ENCODE results near the gene AMER3. TPM values are rescaled to one million over a fixed set of nuclear protein-coding genes. Genes with fewer than 3 reads are reported as not detected.

AMER3 gene
- total RNA-seq, 1 donor from 2014 or later, result not detected

DNA sequence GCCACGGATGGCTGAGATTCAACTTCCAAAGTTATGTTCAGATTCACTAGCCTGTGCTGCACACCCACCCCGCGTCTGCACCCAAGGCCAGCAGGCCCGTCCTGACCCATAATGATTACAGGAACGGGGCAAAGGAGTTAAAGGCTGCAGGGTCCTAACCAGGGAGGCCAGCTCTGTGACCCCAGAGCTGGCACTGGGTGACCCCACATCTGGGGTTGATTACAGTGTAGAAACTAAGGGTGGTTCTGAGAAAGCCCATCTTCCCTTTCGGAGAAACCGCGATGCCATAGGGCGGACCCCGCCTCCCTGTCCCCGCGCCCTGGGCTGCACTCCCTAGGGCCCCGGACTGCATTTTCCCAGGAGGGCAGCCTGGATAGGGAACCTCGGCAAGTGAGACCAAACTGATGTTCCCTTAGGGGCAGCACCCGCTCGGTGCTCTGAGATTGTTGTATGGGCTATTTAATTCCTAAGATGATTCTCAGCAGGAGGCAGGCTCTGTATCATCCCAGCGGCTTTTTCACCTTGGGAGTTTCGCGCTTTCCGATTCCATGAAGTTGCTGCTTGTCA is 28.6 kb upstream of the AMER3 start:
- TF ChIP-seq, protein P1, sequence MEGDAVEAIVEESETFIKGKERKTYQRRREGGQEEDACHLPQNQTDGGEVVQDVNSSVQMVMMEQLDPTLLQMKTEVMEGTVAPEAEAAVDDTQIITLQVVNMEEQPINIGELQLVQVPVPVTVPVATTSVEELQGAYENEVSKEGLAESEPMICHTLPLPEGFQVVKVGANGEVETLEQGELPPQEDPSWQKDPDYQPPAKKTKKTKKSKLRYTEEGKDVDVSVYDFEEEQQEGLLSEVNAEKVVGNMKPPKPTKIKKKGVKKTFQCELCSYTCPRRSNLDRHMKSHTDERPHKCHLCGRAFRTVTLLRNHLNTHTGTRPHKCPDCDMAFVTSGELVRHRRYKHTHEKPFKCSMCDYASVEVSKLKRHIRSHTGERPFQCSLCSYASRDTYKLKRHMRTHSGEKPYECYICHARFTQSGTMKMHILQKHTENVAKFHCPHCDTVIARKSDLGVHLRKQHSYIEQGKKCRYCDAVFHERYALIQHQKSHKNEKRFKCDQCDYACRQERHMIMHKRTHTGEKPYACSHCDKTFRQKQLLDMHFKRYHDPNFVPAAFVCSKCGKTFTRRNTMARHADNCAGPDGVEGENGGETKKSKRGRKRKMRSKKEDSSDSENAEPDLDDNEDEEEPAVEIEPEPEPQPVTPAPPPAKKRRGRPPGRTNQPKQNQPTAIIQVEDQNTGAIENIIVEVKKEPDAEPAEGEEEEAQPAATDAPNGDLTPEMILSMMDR (IDR thresholded peaks at IDR 0.05; ENCODE audit: borderline replicate concordance), result no peak
- peak overlapping the region; percentile 72 for H3K4me3 ChIP-seq
- intact Hi-C loops (cut with micrococcal nuclease), result no loop called here
- DNase-seq, result no peak
- H3K4me1 ChIP-seq, result peaks cover 22% of the 10 kb centered on the region
- no peaks in the 10 kb centered on the region for H3K36me3 ChIP-seq
- H3K27me3 ChIP-seq (ENCODE audit: low read depth), result peaks cover 37% of the 10 kb centered on the region
- H3K9me3 ChIP-seq (replicated peaks), result peaks cover 9% of the 10 kb centered on the region
- peak overlapping the region; percentile 80 for H3K27ac ChIP-seq (replicated peaks)

DNA sequence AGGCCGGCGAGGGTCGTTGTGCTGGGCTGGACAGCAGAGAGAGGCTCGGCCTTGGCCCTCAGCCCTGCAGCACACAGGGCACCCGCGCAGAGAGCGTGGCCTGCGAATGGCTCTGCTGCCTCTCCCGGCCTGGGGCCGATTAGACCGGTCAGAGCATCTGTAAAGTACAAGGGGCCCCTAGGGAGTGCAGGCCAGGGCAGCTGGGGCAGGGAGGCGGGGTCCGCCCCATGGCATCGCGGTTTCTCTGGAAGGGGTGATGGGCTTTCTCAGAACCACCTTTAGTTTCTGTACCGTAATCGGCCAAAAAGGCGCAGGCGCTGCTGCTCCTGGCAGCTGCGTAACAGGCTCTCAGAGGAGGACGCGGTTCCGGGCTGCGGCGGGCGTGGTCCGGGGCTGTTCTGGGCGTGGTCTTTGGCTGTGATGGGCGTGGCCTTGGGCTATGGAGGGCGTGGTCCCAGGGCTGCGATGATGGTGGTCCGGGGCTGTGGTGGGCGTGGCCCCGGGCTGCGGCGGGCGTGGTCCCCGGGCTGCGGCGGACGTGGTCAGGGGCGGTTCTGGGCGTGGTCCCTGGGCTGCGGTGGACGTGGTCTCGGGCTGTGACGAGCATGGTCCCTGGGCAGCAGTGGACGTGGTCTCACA is 27.9 kb upstream of the AMER3 start:
- intact Hi-C loops (cut with micrococcal nuclease), result no loop called here
- TF ChIP-seq, protein P1 (IDR thresholded peaks at IDR 0.05; ENCODE audit: borderline replicate concordance), result no peak
- DNase-seq, result peak; percentile 71
- Histone ChIP-seq H3K36me3 (no peaks in the 10 kb centered on the region), H3K4me1 (peaks cover 22% of the 10 kb centered on the region), H3K27ac (replicated peaks) (peak overlapping the region; percentile 80), H3K27me3 (ENCODE audit: low read depth) (peaks cover 37% of the 10 kb centered on the region), H3K4me3 (peak overlapping the region; percentile 72), H3K9me3 (replicated peaks) (peaks cover 2% of the 10 kb centered on the region)

DNA sequence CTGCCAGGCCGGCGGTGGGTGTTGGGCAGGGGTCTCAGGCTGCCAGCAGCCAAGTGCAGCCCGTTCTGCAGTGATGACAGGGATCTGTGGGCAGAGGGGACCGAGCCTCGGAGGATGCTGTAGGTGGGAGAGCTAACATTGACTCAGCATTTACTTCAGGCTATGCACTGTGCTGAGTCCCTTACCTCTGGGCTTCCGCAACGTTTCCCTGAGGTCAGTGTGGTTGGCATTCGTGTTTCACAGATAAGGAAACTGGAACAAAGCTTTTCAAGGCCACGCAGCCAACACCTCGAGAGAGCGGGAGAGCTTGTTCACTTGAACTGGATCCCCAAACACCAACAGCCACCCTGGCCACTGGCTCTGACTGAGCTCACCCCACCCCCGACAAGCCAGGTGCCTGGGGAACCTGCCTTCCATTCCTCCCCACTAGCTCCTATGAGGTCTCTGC is 27.3 kb upstream of the AMER3 start:
- peak overlapping the region; percentile 72 for H3K4me3 ChIP-seq
- no peak for DNase-seq
- TF ChIP-seq, protein P1 (IDR thresholded peaks at IDR 0.05; ENCODE audit: borderline replicate concordance), result no peak

DNA sequence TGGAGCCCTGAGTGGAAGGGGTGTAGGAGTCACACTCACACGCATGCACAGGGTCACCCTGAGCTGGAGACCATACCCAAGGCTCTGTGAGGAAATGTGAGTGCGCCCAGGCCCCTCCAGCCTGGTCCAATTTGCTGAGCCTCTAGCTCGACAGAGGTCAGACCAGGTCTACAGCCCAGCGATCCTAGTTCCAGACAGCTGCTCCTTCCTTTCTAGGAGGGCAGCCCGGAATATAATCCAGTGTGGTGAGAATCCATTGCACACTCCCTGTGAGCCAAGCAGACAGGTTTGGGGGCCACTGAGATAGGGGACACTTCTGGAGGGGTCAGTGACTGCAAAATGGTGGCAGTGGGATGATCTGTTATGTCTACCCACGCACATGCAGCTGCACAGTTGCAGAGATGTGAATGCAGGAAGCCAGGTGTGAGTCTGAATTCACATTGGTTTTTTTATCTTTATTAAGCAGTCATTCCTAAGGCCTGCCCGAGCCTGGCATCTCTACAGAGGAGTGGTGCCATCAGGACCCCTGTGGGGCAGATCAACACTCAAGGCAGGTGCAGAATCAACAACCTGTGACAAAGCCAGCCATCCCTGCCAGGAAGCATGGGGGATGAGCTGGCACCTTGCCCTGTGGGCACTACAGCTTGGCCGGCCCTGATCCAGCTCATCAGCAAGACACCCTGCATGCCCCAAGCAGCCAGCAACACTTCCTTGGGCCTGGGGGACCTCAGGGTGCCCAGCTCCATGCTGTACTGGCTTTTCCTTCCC is 26.6 kb upstream of the AMER3 start, which contains the start of gene GPR148:
Gene GPR148 (plus strand): TSS at position 522 of the 768 bp plus-strand sequence. CDS start 82 bp downstream, at position 604.
- Histone ChIP-seq H3K36me3 (no peaks in the 10 kb centered on the region), H3K27ac (replicated peaks) (peak within 1 kb of the TSS; percentile 80), H3K4me1 (peaks cover 22% of the 10 kb centered on the region), H3K9me3 (replicated peaks) (no peaks in the 10 kb centered on the region), H3K4me3 (peak within 1 kb of the TSS; percentile 72), H3K27me3 (ENCODE audit: low read depth) (peaks cover 30% of the 10 kb centered on the region)
- TF ChIP-seq, protein P1 (IDR thresholded peaks at IDR 0.05; ENCODE audit: borderline replicate concordance), result no peak
- DNase-seq, result no peak
- intact Hi-C loops (cut with micrococcal nuclease), result no loop called here

More for the DNA sequence above, 27.3 kb upstream of the AMER3 start:
- intact Hi-C loops (cut with micrococcal nuclease), result no loop called here
- H3K36me3 ChIP-seq, result no peaks in the 10 kb centered on the region
- peaks cover 22% of the 10 kb centered on the region for H3K4me1 ChIP-seq
- peaks cover 31% of the 10 kb centered on the region for H3K27me3 ChIP-seq (ENCODE audit: low read depth)
- no peaks in the 10 kb centered on the region for H3K9me3 ChIP-seq (replicated peaks)
- H3K27ac ChIP-seq (replicated peaks), result peak overlapping the region; percentile 80
